Testis (tissue), 2 donors: ENCODE results near the gene LRRIQ1.
A peak's percentile ranks its signal among the peaks of the same experiment; 100 is the strongest.

ENCODE experiments used
- CTCF ChIP-seq, 3 experiments: fragments of 450-650 bp in 2 of 3; fragments of 200-600 bp in 1 of 3; sonication (generic) in 1 of 3; IDR thresholded peaks; one replicate each; pipeline ENCODE4 v1.5.1; 2016 to 2019; ENCODE audit warnings: antibody characterized with exemption in 3 of 3, mild to moderate bottlenecking in 2 of 3, moderate library complexity in 1 of 3
- POLR2A ChIP-seq: fragments of 450-650 bp; IDR thresholded peaks from one replicate; pipeline ENCODE4 v1.6.1; 2017; ENCODE audit warnings: antibody characterized with exemption, mild to moderate bottlenecking, moderate library complexity

- TF ChIP-seq POLR2A (no peak), CTCF (IDR thresholded peaks at IDR 0.05) (peak in 2 of 3 experiments; percentile 36 to 63)
These were observed 6.7 kb upstream of the LRRIQ1 start for GRCh38 chr12:85029456-85029855.
